ENCODE data around the gene TRIP10. TPM values are rescaled to one million over a fixed set of nuclear protein-coding genes. Genes with fewer than 3 reads are reported as not detected.

TRIP10 gene
- total and polyA plus RNA-seq, 10 of the 15 experiments (the other 5 are each of a cell fraction or from before 2014, with no cell fraction given): 0.79 to 54.5 (median 32.5) TPM

- ATAC-seq (peak; percentile 86), FAIRE-seq (no peak), DNase-seq (ENCODE audit: low read depth, low spot score) (no peak)
- no peaks in the 10 kb centered on the region for H3K9me3 ChIP-seq (replicated peaks; ENCODE audit: control insufficient read depth, insufficient read depth, low read length)
- H3K4me1 ChIP-seq (ENCODE audit: control insufficient read depth, insufficient read depth, low read length): peaks cover 32% of the 10 kb centered on the region
- intact Hi-C loops (cut with micrococcal nuclease; ENCODE audit: unreplicated experiment) (no loop called here), in situ Hi-C loops (cut with MboI) (no loop called here)
- POLR2A ChIA-PET: interaction anchor here (0.6 to 1.0 kb wide), 5 partner anchors 15 to 639 kb away, joined by 3 to 5 read pairs (median 3); partner anchors contain the start of gene GPR108
- no peaks in the 10 kb centered on the region for H3K79me2 ChIP-seq (ENCODE audit: control insufficient read depth, insufficient read depth, low read length)
- peak overlapping the region; percentile 52 for H3K4me2 ChIP-seq (ENCODE audit: control insufficient read depth, insufficient read depth)
- peak overlapping the region; percentile 60 for H3K27ac ChIP-seq (ENCODE audit: control insufficient read depth, insufficient read depth)
- peak overlapping the region; percentile 18 for H3K9ac ChIP-seq (ENCODE audit: control insufficient read depth, insufficient read depth, low read length)
- no peaks in the 10 kb centered on the region for H3K36me3 ChIP-seq (ENCODE audit: control insufficient read depth in 2 of 2, insufficient read depth in 2 of 2, low read length in 1 of 2)
- RAD21 ChIA-PET (ENCODE audit: unreplicated experiment): interaction anchor here (0.9 to 2.3 kb wide), 4 partner anchors 16 to 400 kb away, joined by 3 to 11 read pairs (median 3); partner anchors contain the start of gene GPR108
- H3K27me3 ChIP-seq (replicated peaks in 1 of 2; ENCODE audit: control insufficient read depth in 2 of 2, insufficient read depth in 2 of 2, low read length in 1 of 2): no peaks in the 10 kb centered on the region
- SMC1A ChIA-PET (ENCODE audit: uncharacterized antibody, unreplicated experiment): interaction anchor here (1.0 to 2.3 kb wide), 6 partner anchors 14 to 60 kb away, joined by 3 to 7 read pairs (median 5); partner anchors contain the start of gene TNFSF14
- peak overlapping the region; percentile 38 for H2AFZ ChIP-seq (ENCODE audit: control insufficient read depth, low read depth, low read length)
- CTCF ChIA-PET: interaction anchor here (0.6 to 2.3 kb wide), 5 partner anchors 15 to 158 kb away, joined by 3 to 18 read pairs (median 4); partner anchors contain the start of gene GPR108
- WGBS (ENCODE audit: insufficient coverage, insufficient replicate concordance, low lambda C conversion rate, missing lambda C conversion rate): 25% methylated on average over 5 of the region's 5 CpGs
- no peaks in the 10 kb centered on the region for H4K20me1 ChIP-seq (ENCODE audit: control insufficient read depth, insufficient read depth)
- 0 out of 2 replicates have a peak, but pooled peaks have one; percentile 21 for TF ChIP-seq NR2F1 (conservative IDR thresholded peaks at IDR 0.05)
- no peak for TF ChIP-seq BCL11A (IDR thresholded peaks at IDR 0.05; ENCODE audit: low read depth, low read length)
- no peak for TF ChIP-seq TCF7 (IDR thresholded peaks at IDR 0.05; ENCODE audit: borderline replicate concordance)
- TF ChIP-seq IRF3 (IDR thresholded peaks at IDR 0.05): no peak
- no peak for TF ChIP-seq POU2F2 (IDR thresholded peaks at IDR 0.05; ENCODE audit: borderline replicate concordance, low read depth, low read length)
- 0 out of 2 replicates have a peak, but pooled peaks have one; percentile 9 for TF ChIP-seq DPF2 (IDR thresholded peaks at IDR 0.05)
- H3K4me3 ChIP-seq: 0 out of 2 replicates have a peak overlapping the region, but pooled peaks have one; percentile 4
- no TSS peak for BruUV-seq (replicated peaks)
Observed at GRCh38 chr19:6721773-6722172, 17.7 kb upstream of the TRIP10 start.

All from GM12878 (cell line).